NB4 (cell line): ENCODE data around the gene LRP6.

Experiments
- CTCF ChIP-seq: IDR thresholded peaks from one replicate; pipeline ENCODE4 v1.5.1; 2012; ENCODE audit warnings: low read depth, low read length
- MAX ChIP-seq: IDR thresholded peaks from 2 replicates; pipeline ENCODE4 v1.6.1; 2011; ENCODE audit warnings: low read depth, low read length
- POLR2A ChIP-seq: IDR thresholded peaks from 2 replicates; pipeline ENCODE4 v1.6.1; 2011; ENCODE audit warnings: mild to moderate bottlenecking; ENCODE audit not compliant: insufficient read length; ENCODE audit errors: extremely low read depth

- no peak for TF ChIP-seq MAX
- TF ChIP-seq CTCF, result no peak
- no peak for TF ChIP-seq POLR2A
Measured at GRCh38 chr12:12247584-12247983, 19.3 kb downstream of the LRP6 start.
